ENCODE results near the gene RAB19. TPM values are rescaled to one million over a fixed set of nuclear protein-coding genes. Genes with fewer than 3 reads are reported as not detected.

Gene RAB19
- total and polyA plus RNA-seq, 10 of the 15 experiments (the other 5 are each of a cell fraction or from before 2014, with no cell fraction given) = 0.14 to 1.0 (median 0.23) TPM; not detected in 5

- intact Hi-C loops (cut with micrococcal nuclease; ENCODE audit: unreplicated experiment) = no loop called here
- POLR2A ChIA-PET = no interaction called here
- TF ChIP-seq HSF1 (IDR thresholded peaks at IDR 0.05; ENCODE audit: low read depth, low read length) (no peak), POU2F2 (IDR thresholded peaks at IDR 0.05; ENCODE audit: borderline replicate concordance, low read depth, low read length) (no peak), NKRF (conservative IDR thresholded peaks at IDR 0.05) (no peak), PML (IDR thresholded peaks at IDR 0.05; ENCODE audit: low read length) (no peak), SMAD5 (IDR thresholded peaks at IDR 0.05; ENCODE audit: low read depth) (no peak), MEF2A (IDR thresholded peaks at IDR 0.05; ENCODE audit: insufficient read depth, low read depth, low read length) (no peak), ZBTB33 (IDR thresholded peaks at IDR 0.05) (no peak), ZBTB4 (CRISPR knock-in tag; IDR thresholded peaks at IDR 0.05) (no peak), ASH2L (IDR thresholded peaks at IDR 0.05; ENCODE audit: borderline replicate concordance, low read depth) (no peak), ZNF207 (IDR thresholded peaks at IDR 0.05; ENCODE audit: borderline replicate concordance) (no peak), NR2C2 (IDR thresholded peaks at IDR 0.05; ENCODE audit: borderline replicate concordance, control insufficient read depth, insufficient read length, low read depth) (no peak), MEF2B (IDR thresholded peaks at IDR 0.05; ENCODE audit: partially characterized antibody, poor library complexity, severe bottlenecking) (no peak), E4F1 (IDR thresholded peaks at IDR 0.05; ENCODE audit: borderline replicate concordance, partially characterized antibody) (no peak)
These were observed 29.5 kb downstream of the RAB19 start for GRCh38 chr7:140433396-140433795.

More at GRCh38 chr7:140433396-140433795, 29.5 kb downstream of the RAB19 start:
- in situ Hi-C loops (cut with MboI) = no loop called here
- no peaks in the 10 kb centered on the region for H4K20me1 ChIP-seq (ENCODE audit: control insufficient read depth, insufficient read depth)
- no peak for DNase-seq (ENCODE audit: low read depth, low spot score)
- no peaks in the 10 kb centered on the region for H3K79me2 ChIP-seq (ENCODE audit: control insufficient read depth, insufficient read depth, low read length)
- H3K4me1 ChIP-seq (ENCODE audit: control insufficient read depth, insufficient read depth, low read length) = no peaks in the 10 kb centered on the region
- CTCF ChIA-PET = no interaction called here
- H3K27me3 ChIP-seq (replicated peaks in 1 of 2; ENCODE audit: control insufficient read depth in 2 of 2, insufficient read depth in 2 of 2, low read length in 1 of 2) = no peaks in the 10 kb centered on the region
- no peaks in the 10 kb centered on the region for H3K9me3 ChIP-seq (replicated peaks; ENCODE audit: control insufficient read depth, insufficient read depth, low read length)
- H3K9ac ChIP-seq (ENCODE audit: control insufficient read depth, insufficient read depth, low read length) = no peak overlapping the region
- no TSS peak for BruUV-seq (replicated peaks)
- H3K36me3 ChIP-seq (ENCODE audit: control insufficient read depth in 2 of 2, insufficient read depth in 2 of 2, low read length in 1 of 2) = no peaks in the 10 kb centered on the region
- H2AFZ ChIP-seq (ENCODE audit: control insufficient read depth, low read depth, low read length) = no peak overlapping the region
- SMC1A ChIA-PET (ENCODE audit: uncharacterized antibody, unreplicated experiment) = no interaction called here
- FAIRE-seq = no peak
- H3K4me2 ChIP-seq (ENCODE audit: control insufficient read depth, insufficient read depth) = no peak overlapping the region
- WGBS (ENCODE audit: insufficient coverage, insufficient replicate concordance, low lambda C conversion rate, missing lambda C conversion rate) = 13% methylated on average over 3 of the region's 3 CpGs
- H3K4me3 ChIP-seq = no peak overlapping the region
- no peak for ATAC-seq
- no peak overlapping the region for H3K27ac ChIP-seq (ENCODE audit: control insufficient read depth, insufficient read depth)
- RAD21 ChIA-PET (ENCODE audit: unreplicated experiment) = interaction anchor here (0.7 kb wide), 1 partner anchor 18 kb away, joined by 4 read pairs; no protein-coding TSS in a partner anchor
